GM12891 (cell line): ENCODE measurements around the gene CPSF4L.

Source experiments
- PAX5 ChIP-seq: IDR thresholded peaks from 2 replicates; pipeline ENCODE4 v1.6.1; 2011; ENCODE audit warnings: low read length, moderate library complexity, mild to moderate bottlenecking; ENCODE audit not compliant: insufficient read depth, severe bottlenecking
- POLR2A ChIP-seq: IDR thresholded peaks from 2 replicates; pipeline ENCODE4 v1.6.1; 2011; ENCODE audit warnings: low read depth, low read length, control low read depth
- POLR2AphosphoS5 ChIP-seq: IDR thresholded peaks from 2 replicates; pipeline ENCODE4 v1.6.1; 2011; ENCODE audit warnings: low read depth, low read length, control low read depth
- POU2F2 ChIP-seq: IDR thresholded peaks from 2 replicates; pipeline ENCODE4 v1.6.1; 2011; ENCODE audit warnings: low read depth, mild to moderate bottlenecking, control low read depth, low read length, moderate library complexity
- SPI1 ChIP-seq: IDR thresholded peaks from 2 replicates; pipeline ENCODE4 v1.6.1; 2011; ENCODE audit warnings: low read depth, low read length, control low read depth
- TAF1 ChIP-seq: IDR thresholded peaks from 2 replicates; pipeline ENCODE4 v1.6.1; 2011; ENCODE audit warnings: low read depth, low read length, control low read depth

- no peak for TF ChIP-seq TAF1
- no peak for TF ChIP-seq POLR2A
- TF ChIP-seq POLR2AphosphoS5 = no peak
- no peak for TF ChIP-seq SPI1
- no peak for TF ChIP-seq PAX5
- TF ChIP-seq POU2F2 = no peak
Measured at GRCh38 chr17:73289549-73290254, 28.0 kb upstream of the CPSF4L start.
